GM12878 (cell line): ENCODE results near the gene MED10. TPM values are rescaled to one million over a fixed set of nuclear protein-coding genes. Genes with fewer than 3 reads are reported as not detected.

Experiments used
- ATAC-seq: fragments of 200-7000 bp; cut with Tn5 transposase; 3 replicates; pipeline ENCODE4 v1.9.1; 2020; ENCODE audit warnings: mild to moderate bottlenecking, moderate library complexity
- BruUV-seq: library from RNA; stranded (reverse); fragments of 400-500 nt; replicated peaks from 2 replicates; lab custom pipeline; 2021; lab: Mats Ljungman, UMichigan
- CTCF ChIA-PET: fragments of 300-600 bp; sonication (Branson Sonifier 250); formaldehyde crosslinking; extraction: SDS; loops from one replicate; lab custom pipeline; 2021; ENCODE audit warnings: inconsistent platforms; lab: Yijun Ruan, JAX
- POLR2A ChIA-PET: fragments of 350-600 bp; formaldehyde crosslinking; extraction: SDS; loops from one replicate; lab custom pipeline; 2021; ENCODE audit warnings: inconsistent platforms; lab: Charles Lee
- RAD21 ChIA-PET: fragments of 300-600 bp; sonication (Branson Sonifier 250); formaldehyde crosslinking; loops from one replicate; lab custom pipeline; 2023; ENCODE audit warnings: antibody characterized with exemption; ENCODE audit not compliant: unreplicated experiment; lab: Charles Lee
- SMC1A ChIA-PET: fragments of 300-600 bp; sonication (Branson Sonifier 250); formaldehyde crosslinking; loops from one replicate; lab custom pipeline; 2023; ENCODE audit not compliant: unreplicated experiment, uncharacterized antibody; lab: Charles Lee
- DNase-seq: peaks from one replicate; pipeline ENCODE4 v3.0.0-alpha.2; 2011; ENCODE audit warnings: low read depth, low spot score
- FAIRE-seq: peaks from 3 replicates; lab custom pipeline; 2011; peaks lifted over from hg19 to GRCh38; lab: Jason Lieb, UNC
- H2AFZ ChIP-seq: 2 replicates; pipeline ENCODE4 v1.6.0; 2011; ENCODE audit warnings: low read depth, low read length, control low read depth; ENCODE audit not compliant: control insufficient read depth
- H3K27ac ChIP-seq: 2 replicates; pipeline ENCODE4 v1.5.1; 2011; ENCODE audit warnings: control low read depth; ENCODE audit not compliant: control insufficient read depth, insufficient read depth
- H3K27me3 ChIP-seq, 2 experiments: replicated peaks in 1 of 2; 2 replicates each; pipeline versions ENCODE4 v1.6.0 to v1.6.1; 2011; ENCODE audit warnings: low read length in 1 of 2; ENCODE audit not compliant: control insufficient read depth in 2 of 2, insufficient read depth in 2 of 2
- H3K36me3 ChIP-seq, 2 experiments: 2 replicates each; pipeline ENCODE4 v1.5.1; 2011; ENCODE audit warnings: low read length in 1 of 2; ENCODE audit not compliant: control insufficient read depth in 2 of 2, insufficient read depth in 2 of 2
- H3K4me1 ChIP-seq: 2 replicates; pipeline ENCODE4 v1.6.1; 2011; ENCODE audit warnings: mild to moderate bottlenecking, low read length, moderate library complexity, mixed read lengths; ENCODE audit not compliant: control insufficient read depth, insufficient read depth
- H3K4me2 ChIP-seq: 2 replicates; pipeline ENCODE4 v1.6.0; 2011; ENCODE audit warnings: control low read depth; ENCODE audit not compliant: control insufficient read depth, insufficient read depth
- H3K4me3 ChIP-seq: fragments of 200-600 bp; sonication (generic); 2 replicates; pipeline ENCODE4 v1.5.1; 2016
- H3K79me2 ChIP-seq: 2 replicates; pipeline ENCODE4 v1.6.0; 2011; ENCODE audit warnings: low read length; ENCODE audit not compliant: control insufficient read depth, insufficient read depth
- H3K9ac ChIP-seq: 2 replicates; pipeline ENCODE4 v1.8.0; 2011; ENCODE audit warnings: low read length, control low read depth, mixed read lengths; ENCODE audit not compliant: control insufficient read depth, insufficient read depth
- H3K9me3 ChIP-seq: replicated peaks from 3 replicates; pipeline ENCODE4 v1.5.1; 2011; ENCODE audit warnings: mild to moderate bottlenecking, low read length; ENCODE audit not compliant: control insufficient read depth, insufficient read depth
- H4K20me1 ChIP-seq: 2 replicates; pipeline ENCODE4 v1.6.0; 2011; ENCODE audit not compliant: control insufficient read depth, insufficient read depth
- EED ChIP-seq: sonication (generic); IDR thresholded peaks from 2 replicates; pipeline ENCODE4 v1.6.1; 2016; ENCODE audit warnings: antibody characterized with exemption, low read depth
- EGR1 ChIP-seq, 2 experiments: IDR thresholded peaks; 1 replicate in 1 of 2; 2 replicates in 1 of 2; pipeline ENCODE4 v1.6.1; 2011 to 2012; ENCODE audit warnings: low read depth in 2 of 2, low read length in 2 of 2, borderline replicate concordance in 1 of 2, mild to moderate bottlenecking in 1 of 2, moderate library complexity in 1 of 2
- IRF4 ChIP-seq: IDR thresholded peaks from 2 replicates; pipeline ENCODE4 v1.6.1; 2011; ENCODE audit warnings: low read depth, low read length
- MEF2A ChIP-seq: IDR thresholded peaks from 2 replicates; pipeline ENCODE4 v1.6.1; 2011; ENCODE audit warnings: low read depth, mild to moderate bottlenecking, low read length, moderate library complexity; ENCODE audit not compliant: insufficient read depth
- POLR2A ChIP-seq: IDR thresholded peaks from 2 replicates; pipeline ENCODE4 v1.6.1; 2011; ENCODE audit warnings: low read depth, mild to moderate bottlenecking, low read length
- POLR2AphosphoS2 ChIP-seq: IDR thresholded peaks from 2 replicates; pipeline ENCODE4 v1.6.1; 2011; ENCODE audit warnings: low read depth, mild to moderate bottlenecking, low read length, improper control_type of control experiment, moderate library complexity
- RAD21 ChIP-seq: IDR thresholded peaks from 2 replicates; pipeline ENCODE4 v1.6.1; 2011; ENCODE audit warnings: mild to moderate bottlenecking, low read depth, low read length, moderate library complexity; ENCODE audit not compliant: insufficient read depth
- RB1 ChIP-seq: fragments of 450-650 bp; formaldehyde crosslinking; IDR thresholded peaks from 2 replicates; pipeline ENCODE4 v1.6.1; 2017; ENCODE audit warnings: mild to moderate bottlenecking, borderline replicate concordance
- RELA ChIP-seq: fragments of 450-650 bp; IDR thresholded peaks from 2 replicates; pipeline ENCODE4 v1.8.0; 2014; ENCODE audit warnings: borderline replicate concordance; ENCODE audit not compliant: partially characterized antibody
- SRF ChIP-seq, 2 experiments: IDR thresholded peaks; 2 replicates each; pipeline ENCODE4 v1.6.1; 2011; ENCODE audit warnings: low read depth in 2 of 2, low read length in 2 of 2, mild to moderate bottlenecking in 1 of 2, moderate library complexity in 1 of 2
- STAT1 ChIP-seq: fragments of 450-650 bp; conservative IDR thresholded peaks from 2 replicates; pipeline ENCODE4 v1.6.1; 2014; ENCODE audit warnings: antibody characterized with exemption, mild to moderate bottlenecking
- SUPT20H ChIP-seq: IDR thresholded peaks from 2 replicates; pipeline ENCODE4 v1.6.1; 2011; ENCODE audit warnings: low read depth, mild to moderate bottlenecking, low read length, moderate library complexity, borderline replicate concordance; ENCODE audit not compliant: control insufficient read depth
- TARDBP ChIP-seq: IDR thresholded peaks from 2 replicates; pipeline ENCODE4 v1.6.1; 2016; ENCODE audit warnings: borderline replicate concordance
- TCF7 ChIP-seq: IDR thresholded peaks from 2 replicates; pipeline ENCODE4 v1.6.1; 2014; ENCODE audit warnings: antibody characterized with exemption, borderline replicate concordance
- ZNF207 ChIP-seq: fragments of 450-650 bp; IDR thresholded peaks from 2 replicates; pipeline ENCODE4 v1.6.1; 2014; ENCODE audit warnings: antibody characterized with exemption, mild to moderate bottlenecking, borderline replicate concordance
- ZNF217 ChIP-seq: fragments of 450-650 bp; IDR thresholded peaks from 2 replicates; pipeline ENCODE4 v1.6.1; 2017; ENCODE audit warnings: antibody characterized with exemption, mild to moderate bottlenecking
- ZSCAN29 ChIP-seq: fragments of 450-650 bp; IDR thresholded peaks from 2 replicates; pipeline ENCODE4 v1.6.1; 2017; ENCODE audit warnings: mild to moderate bottlenecking, moderate library complexity
- WGBS: methylation state at CpG from one replicate; pipeline ENCODE4 v1.1.6; 2016; ENCODE audit warnings: low lambda C conversion rate; ENCODE audit not compliant: insufficient replicate concordance, insufficient coverage; ENCODE audit errors: missing lambda C conversion rate; 5-methylcytosine and 5-hydroxymethylcytosine counted together
- in situ Hi-C: fragments of 300-500 bp; cut with MboI; formaldehyde crosslinking; loops from 9 replicates; pipeline ENCODE4 v1.14.3; 2018; ENCODE audit warnings: mixed read lengths
- intact Hi-C: fragments of 100-400 bp; cut with micrococcal nuclease; formaldehyde crosslinking; loops from one replicate; pipeline ENCODE4 v1.14.2; 2022; ENCODE audit not compliant: unreplicated experiment
- polyA plus RNA-seq, 11 experiments: library from polyadenylated mRNA; depleted of rRNA in 4 of 11; unstranded in 6 of 11; stranded (reverse) in 5 of 11; fragments of >200 nt; fragmentation: Nextera tagmentation in 4 of 11; fragmentation: Illumina TruSeq in 1 of 11; extraction: Ambion mirVana in 4 of 11; extraction: Trizol in 1 of 11; gene quantifications; 1 replicate in 1 of 11; 2 replicates in 10 of 11; pipeline versions ENCODE4 v1.2.1 to v1.2.3, GENCODE V29; 2011 to 2016; ENCODE audit warnings: inconsistent platforms in 2 of 11, missing spikeins in 2 of 11, low read depth in 1 of 11
- total RNA-seq, 4 experiments: library from RNA; depleted of rRNA in 3 of 4; stranded (reverse); fragments of >200 nt in 3 of 4; fragmentation: Illumina TruSeq in 1 of 4; extraction: Trizol in 1 of 4; gene quantifications; 2 replicates each; pipeline versions ENCODE4 v1.2.1 to v1.2.3, GENCODE V29; 2013 to 2021
- TF ChIP-seq, protein P1 (sequence below): fragments of 450-650 bp; IDR thresholded peaks from 2 replicates; pipeline ENCODE4 v1.6.1; 2017; ENCODE audit warnings: mild to moderate bottlenecking, low read depth, inconsistent platforms; ENCODE audit not compliant: poor library complexity, severe bottlenecking
- TF ChIP-seq, protein P2 (sequence below): fragments of 450-650 bp; IDR thresholded peaks from 2 replicates; pipeline ENCODE4 v1.6.1; 2016; ENCODE audit warnings: mild to moderate bottlenecking
- TF ChIP-seq, protein P3 (sequence below): fragments of 450-650 bp; IDR thresholded peaks from 2 replicates; pipeline ENCODE4 v1.6.1; 2017; ENCODE audit warnings: low read depth, mild to moderate bottlenecking, moderate library complexity

Gene MED10
- total and polyA plus RNA-seq, 10 of the 15 experiments (the other 5 are each of a cell fraction or from before 2014, with no cell fraction given), result 21.2 to 111 (median 46.6) TPM

DNA sequence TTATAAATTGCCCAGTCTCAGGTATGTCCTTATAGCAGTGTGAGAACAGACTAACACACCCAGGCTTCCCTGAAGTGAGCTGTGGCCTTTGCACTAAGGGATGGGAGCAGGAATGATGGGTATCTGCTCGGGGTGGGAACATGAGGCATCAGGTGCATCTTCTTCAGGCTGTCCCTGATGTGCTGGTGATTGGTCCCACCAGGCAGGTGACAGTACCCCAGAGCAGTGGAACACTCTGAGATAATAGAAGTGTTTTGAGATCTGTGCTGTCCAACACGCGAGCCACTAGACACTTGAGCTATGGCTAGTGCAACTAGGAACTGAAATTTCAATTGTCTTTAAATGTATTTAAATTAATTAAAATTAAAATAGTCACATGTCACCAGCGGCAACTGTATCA lies 12.8 kb upstream of the MED10 start (continued):
- TF ChIP-seq MEF2A (no peak), POLR2AphosphoS2 (no peak), RELA (no peak), ZSCAN29 (no peak), IRF4 (no peak), POLR2A (no peak)
- TF ChIP-seq, protein P1, sequence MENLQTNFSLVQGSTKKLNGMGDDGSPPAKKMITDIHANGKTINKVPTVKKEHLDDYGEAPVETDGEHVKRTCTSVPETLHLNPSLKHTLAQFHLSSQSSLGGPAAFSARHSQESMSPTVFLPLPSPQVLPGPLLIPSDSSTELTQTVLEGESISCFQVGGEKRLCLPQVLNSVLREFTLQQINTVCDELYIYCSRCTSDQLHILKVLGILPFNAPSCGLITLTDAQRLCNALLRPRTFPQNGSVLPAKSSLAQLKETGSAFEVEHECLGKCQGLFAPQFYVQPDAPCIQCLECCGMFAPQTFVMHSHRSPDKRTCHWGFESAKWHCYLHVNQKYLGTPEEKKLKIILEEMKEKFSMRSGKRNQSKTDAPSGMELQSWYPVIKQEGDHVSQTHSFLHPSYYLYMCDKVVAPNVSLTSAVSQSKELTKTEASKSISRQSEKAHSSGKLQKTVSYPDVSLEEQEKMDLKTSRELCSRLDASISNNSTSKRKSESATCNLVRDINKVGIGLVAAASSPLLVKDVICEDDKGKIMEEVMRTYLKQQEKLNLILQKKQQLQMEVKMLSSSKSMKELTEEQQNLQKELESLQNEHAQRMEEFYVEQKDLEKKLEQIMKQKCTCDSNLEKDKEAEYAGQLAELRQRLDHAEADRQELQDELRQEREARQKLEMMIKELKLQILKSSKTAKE, result no peak

DNA sequence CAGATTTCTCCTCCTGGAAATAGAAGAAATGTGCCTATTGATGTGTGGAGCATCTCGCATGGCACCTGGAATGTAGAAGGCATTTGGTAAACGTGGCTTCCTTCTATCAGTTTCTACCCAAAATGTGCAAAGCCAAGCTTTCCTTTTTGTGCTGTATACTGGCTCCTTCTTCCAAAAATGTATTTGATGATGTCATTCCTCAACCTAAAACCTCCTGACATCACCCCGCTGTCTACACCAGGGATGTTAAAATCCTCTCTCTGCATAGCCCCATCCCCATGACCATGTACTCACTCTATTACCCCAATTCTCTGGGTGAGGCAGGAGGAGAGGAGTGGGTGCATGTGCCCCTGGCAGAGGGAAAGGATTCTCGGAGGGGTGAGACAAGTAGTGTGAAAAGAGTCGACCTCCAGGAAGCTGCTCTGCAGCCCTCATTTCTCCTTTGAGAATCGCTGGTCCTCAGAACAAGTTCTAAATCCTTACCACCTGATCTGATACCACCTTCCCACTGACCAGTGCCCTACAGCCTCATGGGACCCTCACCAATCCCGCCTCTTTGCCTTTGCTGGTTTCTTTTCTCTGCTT lies 11.7 kb upstream of the MED10 start:
- H3K4me2 ChIP-seq, result no peak overlapping the region
- no peak overlapping the region for H3K9ac ChIP-seq
- ChIA-PET SMC1A (interaction anchor here (1.6 kb wide), 1 partner anchor 16 kb away, joined by 4 read pairs; no protein-coding TSS in a partner anchor), POLR2A (interaction anchor here (0.6 kb wide), 1 partner anchor 10 kb away, joined by 3 read pairs; no protein-coding TSS in a partner anchor), CTCF (no interaction called here), RAD21 (no interaction called here)
- H3K4me3 ChIP-seq, result no peak overlapping the region
- no peaks in the 10 kb centered on the region; a peak in 1 of 4 replicates for H3K27me3 ChIP-seq
- no peak overlapping the region for H2AFZ ChIP-seq
- no peak for FAIRE-seq
- intact Hi-C loops, result no loop called here
- no TSS peak for BruUV-seq
- in situ Hi-C loops, result no loop called here
- 36% methylated on average over 7 of the region's 7 CpGs for WGBS
- H3K4me1 ChIP-seq, result no peaks in the 10 kb centered on the region; the same call in 1 of the 2 replicates
- no peaks in the 10 kb centered on the region for H3K79me2 ChIP-seq
- H3K36me3 ChIP-seq, result no peaks in the 10 kb centered on the region
- no peak overlapping the region for H3K27ac ChIP-seq
- no peaks in the 10 kb centered on the region; the same call in 2 of the 3 replicates for H3K9me3 ChIP-seq
- H4K20me1 ChIP-seq, result no peaks in the 10 kb centered on the region
- no peak for DNase-seq
- ATAC-seq, result no peak
- TF ChIP-seq TCF7, result no peak
- TF ChIP-seq ZNF207, result no peak
- no peak for TF ChIP-seq SRF (IDR thresholded peaks at IDR 0.05; ENCODE audit: low read depth in 2 of 2, low read length in 2 of 2)
- no peak for TF ChIP-seq SUPT20H
- no peak for TF ChIP-seq EED
- no peak for TF ChIP-seq RB1
- TF ChIP-seq EGR1 (IDR thresholded peaks at IDR 0.05; ENCODE audit: borderline replicate concordance in 1 of 2, low read depth in 2 of 2, low read length in 2 of 2), result no peak
- TF ChIP-seq STAT1, result no peak
- TF ChIP-seq POLR2AphosphoS2, result no peak
- TF ChIP-seq, protein P2, sequence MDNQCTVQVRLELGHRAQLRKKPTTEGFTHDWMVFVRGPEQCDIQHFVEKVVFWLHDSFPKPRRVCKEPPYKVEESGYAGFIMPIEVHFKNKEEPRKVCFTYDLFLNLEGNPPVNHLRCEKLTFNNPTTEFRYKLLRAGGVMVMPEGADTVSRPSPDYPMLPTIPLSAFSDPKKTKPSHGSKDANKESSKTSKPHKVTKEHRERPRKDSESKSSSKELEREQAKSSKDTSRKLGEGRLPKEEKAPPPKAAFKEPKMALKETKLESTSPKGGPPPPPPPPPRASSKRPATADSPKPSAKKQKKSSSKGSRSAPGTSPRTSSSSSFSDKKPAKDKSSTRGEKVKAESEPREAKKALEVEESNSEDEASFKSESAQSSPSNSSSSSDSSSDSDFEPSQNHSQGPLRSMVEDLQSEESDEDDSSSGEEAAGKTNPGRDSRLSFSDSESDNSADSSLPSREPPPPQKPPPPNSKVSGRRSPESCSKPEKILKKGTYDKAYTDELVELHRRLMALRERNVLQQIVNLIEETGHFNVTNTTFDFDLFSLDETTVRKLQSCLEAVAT, result no peak
- TF ChIP-seq RAD21, result no peak
- no peak for TF ChIP-seq TARDBP
- TF ChIP-seq ZNF217, result no peak
- TF ChIP-seq, protein P3, sequence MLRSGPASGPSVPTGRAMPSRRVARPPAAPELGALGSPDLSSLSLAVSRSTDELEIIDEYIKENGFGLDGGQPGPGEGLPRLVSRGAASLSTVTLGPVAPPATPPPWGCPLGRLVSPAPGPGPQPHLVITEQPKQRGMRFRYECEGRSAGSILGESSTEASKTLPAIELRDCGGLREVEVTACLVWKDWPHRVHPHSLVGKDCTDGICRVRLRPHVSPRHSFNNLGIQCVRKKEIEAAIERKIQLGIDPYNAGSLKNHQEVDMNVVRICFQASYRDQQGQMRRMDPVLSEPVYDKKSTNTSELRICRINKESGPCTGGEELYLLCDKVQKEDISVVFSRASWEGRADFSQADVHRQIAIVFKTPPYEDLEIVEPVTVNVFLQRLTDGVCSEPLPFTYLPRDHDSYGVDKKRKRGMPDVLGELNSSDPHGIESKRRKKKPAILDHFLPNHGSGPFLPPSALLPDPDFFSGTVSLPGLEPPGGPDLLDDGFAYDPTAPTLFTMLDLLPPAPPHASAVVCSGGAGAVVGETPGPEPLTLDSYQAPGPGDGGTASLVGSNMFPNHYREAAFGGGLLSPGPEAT, result no peak
